Right lobe of liver (tissue), 6 donors: ENCODE data around the gene TPM2. TPM values are rescaled to one million over a fixed set of nuclear protein-coding genes. Genes with fewer than 3 reads are reported as not detected.

ENCODE experiments used
- ATAC-seq, 4 donors: fragments of 200-7000 bp; cut with Tn5 transposase; one replicate each; pipeline ENCODE4 v1.9.1; 2020; ENCODE audit warnings: mild to moderate bottlenecking in 4 of 4, moderate library complexity in 4 of 4
- DNase-seq, 3 donors: peaks; one replicate each; pipeline ENCODE4 v3.0.0-alpha.2; 2020
- H3K27ac ChIP-seq, 3 donors: fragments of 200-600 bp; one replicate each; pipeline ENCODE4 v1.8.0; 2022
- H3K27me3 ChIP-seq, 2 donors: fragments of 200-600 bp; one replicate each; pipeline ENCODE4 v1.8.0; 2022
- H3K36me3 ChIP-seq, 4 donors: fragments of 200-600 bp; sonication (generic) in 1 of 4; one replicate each; pipeline versions ENCODE4 v1.5.1 to v1.8.0; 2017 to 2022; ENCODE audit warnings: control low read depth in 1 of 4
- H3K4me1 ChIP-seq, 4 donors: fragments of 200-600 bp; sonication (generic) in 1 of 4; one replicate each; pipeline versions ENCODE4 v1.5.1 to v1.8.0; 2017 to 2022; ENCODE audit warnings: control low read depth in 1 of 4
- H3K4me3 ChIP-seq, 3 donors: fragments of 200-600 bp; one replicate each; pipeline ENCODE4 v1.8.0; 2022
- H3K9me3 ChIP-seq, 4 donors: fragments of 200-600 bp; sonication (generic) in 1 of 4; one replicate each; pipeline versions ENCODE4 v1.5.1 to v1.8.0; 2017 to 2022; ENCODE audit warnings: control low read depth in 1 of 4
- POLR2A ChIP-seq: fragments of 450-650 bp; IDR thresholded peaks from one replicate; pipeline ENCODE4 v1.6.1; 2017; ENCODE audit warnings: antibody characterized with exemption, mild to moderate bottlenecking
- WGBS: methylation state at CpG from one replicate; pipeline ENCODE4 v1.1.6; 2018; ENCODE audit warnings: low coverage, low lambda C conversion rate; ENCODE audit not compliant: insufficient coverage; ENCODE audit errors: missing lambda C conversion rate; 5-methylcytosine and 5-hydroxymethylcytosine counted together
- intact Hi-C, 2 donors: fragments of 100-400 bp; cut with DNase I; formaldehyde crosslinking; loops; one replicate each; pipeline versions ENCODE4 v1.11.2 to v1.14.1; 2022
- total RNA-seq, 6 experiments: library from RNA; depleted of rRNA in 2 of 6; stranded (reverse); fragments of >200 nt in 2 of 6; fragmentation: NEBNext Ultra II Directional in 3 of 6; extraction: Animal tissue kit (Norgen Biotek cat#: 25700) in 3 of 6; gene quantifications; one replicate each; pipeline versions ENCODE4 v1.1.0 to v1.2.4, GENCODE V29; 2016 to 2023
- TF ChIP-seq, protein P1 (sequence below), 4 donors: fragments of 200-600 bp in 3 of 4; fragments of 450-650 bp in 1 of 4; IDR thresholded peaks; one replicate each; pipeline versions ENCODE4 v1.5.1 to v1.8.0; 2016 to 2022; ENCODE audit warnings: antibody characterized with exemption in 4 of 4, mild to moderate bottlenecking in 2 of 4
- donor health status: DM: no; HTN: yes; CAD: no.
- donor health status: DM: no; HTN: no; CAD: no.
- donor health status: DM: no; HTN: no; CAD: no.
- donor health status: DM: no; HTN: yes; CAD: no.
- donor health status: DM: no; HTN: yes; CAD: no.

TPM2 gene
- total RNA-seq, 6 experiments from 2014 or later, result 4.7 to 23.3 (median 12.4) TPM

DNA sequence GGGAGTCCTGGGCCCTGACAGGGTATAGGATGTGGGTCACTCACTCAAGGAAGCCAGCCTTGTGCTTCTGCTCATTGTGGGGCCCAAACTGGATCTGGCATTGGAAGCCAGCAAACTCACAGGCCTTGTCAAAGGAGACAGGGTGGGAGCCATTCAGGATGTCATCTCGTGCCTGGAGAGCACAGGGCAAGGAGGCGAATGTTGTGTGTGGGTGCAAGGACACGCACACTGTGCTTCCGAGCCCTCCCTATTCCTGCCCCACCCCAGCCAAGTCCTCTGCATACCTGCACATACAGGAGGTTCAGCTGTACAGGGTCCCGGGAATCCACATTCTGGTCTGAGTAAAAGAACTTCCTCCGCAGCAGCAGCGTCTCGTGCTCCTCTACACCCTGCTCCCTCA lies 34.2 kb upstream of the TPM2 start:
- 100% methylated on average over 4 of the region's 8 CpGs for WGBS
- H3K27me3 ChIP-seq, result no peaks in the 10 kb centered on the region

GRCh38 chr9:35723426-35723825 lies 33.7 kb upstream of the TPM2 start:
- H3K27ac ChIP-seq, result no peak overlapping the region
- no peak for TF ChIP-seq POLR2A
- TF ChIP-seq, protein P1, sequence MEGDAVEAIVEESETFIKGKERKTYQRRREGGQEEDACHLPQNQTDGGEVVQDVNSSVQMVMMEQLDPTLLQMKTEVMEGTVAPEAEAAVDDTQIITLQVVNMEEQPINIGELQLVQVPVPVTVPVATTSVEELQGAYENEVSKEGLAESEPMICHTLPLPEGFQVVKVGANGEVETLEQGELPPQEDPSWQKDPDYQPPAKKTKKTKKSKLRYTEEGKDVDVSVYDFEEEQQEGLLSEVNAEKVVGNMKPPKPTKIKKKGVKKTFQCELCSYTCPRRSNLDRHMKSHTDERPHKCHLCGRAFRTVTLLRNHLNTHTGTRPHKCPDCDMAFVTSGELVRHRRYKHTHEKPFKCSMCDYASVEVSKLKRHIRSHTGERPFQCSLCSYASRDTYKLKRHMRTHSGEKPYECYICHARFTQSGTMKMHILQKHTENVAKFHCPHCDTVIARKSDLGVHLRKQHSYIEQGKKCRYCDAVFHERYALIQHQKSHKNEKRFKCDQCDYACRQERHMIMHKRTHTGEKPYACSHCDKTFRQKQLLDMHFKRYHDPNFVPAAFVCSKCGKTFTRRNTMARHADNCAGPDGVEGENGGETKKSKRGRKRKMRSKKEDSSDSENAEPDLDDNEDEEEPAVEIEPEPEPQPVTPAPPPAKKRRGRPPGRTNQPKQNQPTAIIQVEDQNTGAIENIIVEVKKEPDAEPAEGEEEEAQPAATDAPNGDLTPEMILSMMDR (IDR thresholded peaks at IDR 0.05), result no peak
- no peak for ATAC-seq
- no peak overlapping the region for H3K4me3 ChIP-seq
- no peaks in the 10 kb centered on the region for H3K27me3 ChIP-seq
- H3K9me3 ChIP-seq, result no peaks in the 10 kb centered on the region
- H3K4me1 ChIP-seq, result peaks cover 0 to 22% (median 7%) of the 10 kb centered on the region in 4 donors
- no peak for DNase-seq
- intact Hi-C loops, result loop anchor here in 1 of 2 donors (10.0 kb wide), 1 partner anchor 59 kb away; the partner anchor contains the start of gene ARHGEF39
- H3K36me3 ChIP-seq, result peaks cover 25 to 78% (median 66%) of the 10 kb centered on the region in 4 donors
- WGBS, result 92% methylated on average over 2 of the region's 2 CpGs

More for the DNA sequence above, 34.2 kb upstream of the TPM2 start:
- peaks cover 21 to 74% (median 61%) of the 10 kb centered on the region in 4 donors for H3K36me3 ChIP-seq
- intact Hi-C loops, result loop anchor here in 1 of 2 donors (10.0 kb wide), 1 partner anchor 59 kb away; the partner anchor contains the start of gene ARHGEF39
- H3K4me1 ChIP-seq, result peaks cover 0 to 27% (median 9%) of the 10 kb centered on the region in 4 donors
- H3K9me3 ChIP-seq, result no peaks in the 10 kb centered on the region
- no peak overlapping the region for H3K27ac ChIP-seq
- DNase-seq (no peak), ATAC-seq (no peak)
- TF ChIP-seq, protein P1 (IDR thresholded peaks at IDR 0.05), result no peak
- no peak for TF ChIP-seq POLR2A
- H3K4me3 ChIP-seq, result no peak overlapping the region

GRCh38 chr9:35719546-35719945 lies 29.8 kb upstream of the TPM2 start:
- 88% methylated on average over 3 of the region's 4 CpGs for WGBS
- DNase-seq (no peak), ATAC-seq (no peak)
- TF ChIP-seq, protein P1 (IDR thresholded peaks at IDR 0.05), result no peak
- no peak for TF ChIP-seq POLR2A
- Histone ChIP-seq H3K27ac (no peak overlapping the region), H3K27me3 (no peaks in the 10 kb centered on the region), H3K4me3 (no peak overlapping the region), H3K4me1 (no peaks in the 10 kb centered on the region), H3K36me3 (peaks cover 42 to 100% (median 85%) of the 10 kb centered on the region in 4 donors), H3K9me3 (no peaks in the 10 kb centered on the region)
- intact Hi-C loops, result no loop called here

DNA sequence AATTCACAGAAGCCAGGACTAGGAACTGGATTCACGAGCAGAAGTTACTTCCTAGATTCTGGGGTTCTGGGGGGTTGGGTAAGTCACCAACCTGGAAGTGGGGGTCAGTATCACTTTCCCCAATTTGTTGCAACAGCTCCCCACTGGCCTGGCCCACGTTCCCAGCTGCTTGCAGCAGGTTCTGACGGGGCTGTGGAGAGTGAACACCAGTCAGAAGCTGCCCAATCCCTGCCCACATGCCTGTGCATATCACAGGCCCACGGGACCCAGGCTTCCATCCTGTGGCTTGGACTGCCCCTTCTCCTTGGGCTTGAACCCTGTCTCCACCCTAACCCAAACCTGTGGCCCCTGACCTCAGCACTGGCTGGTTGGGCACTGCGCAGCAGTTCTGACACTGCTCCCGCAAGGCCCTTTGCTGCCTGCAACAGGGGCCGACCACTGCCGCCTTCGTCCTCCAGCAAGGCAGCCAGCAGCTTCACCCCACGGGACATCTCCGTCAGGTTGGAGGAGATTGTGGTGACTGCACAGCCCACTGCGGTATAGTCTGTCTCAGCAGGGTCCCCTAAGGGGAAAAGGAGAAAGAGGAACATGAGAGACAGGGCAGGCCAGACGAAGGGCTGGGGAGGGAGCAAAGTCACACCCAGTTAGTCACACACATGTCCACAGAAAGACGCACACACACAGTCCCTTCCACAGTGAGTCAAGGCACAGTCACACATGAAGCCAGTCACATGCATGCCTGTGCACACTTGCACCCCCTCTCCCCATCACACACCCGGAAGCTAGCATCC lies 29.2 kb upstream of the TPM2 start:
- H3K4me1 ChIP-seq, result no peaks in the 10 kb centered on the region
- intact Hi-C loops, result no loop called here
- no peak overlapping the region for H3K27ac ChIP-seq
- H3K36me3 ChIP-seq, result peaks cover 49 to 100% (median 84%) of the 10 kb centered on the region in 4 donors
- TF ChIP-seq, protein P1 (IDR thresholded peaks at IDR 0.05), result no peak
- no peak for TF ChIP-seq POLR2A
- no peaks in the 10 kb centered on the region for H3K9me3 ChIP-seq
- ATAC-seq (peak in 1 of 4 donors; percentile 6), DNase-seq (no peak)
- WGBS, result 57% methylated on average over 2 of the region's 15 CpGs
- H3K27me3 ChIP-seq, result no peaks in the 10 kb centered on the region
- H3K4me3 ChIP-seq, result no peak overlapping the region
